SK-N-SH (cell line): ENCODE measurements around the gene ZBTB16.

Source experiments
- ELF1 ChIP-seq: IDR thresholded peaks from 2 replicates; pipeline ENCODE4 v1.4.0; 2012
- EZH2phosphoT487 ChIP-seq: fragments of 200-600 bp; sonication (generic); IDR thresholded peaks from 2 replicates; pipeline ENCODE4 v1.6.1; 2017; ENCODE audit warnings: low read depth, mixed run types, mild to moderate bottlenecking, antibody characterized with exemption, moderate library complexity, borderline replicate concordance
- NRF1 ChIP-seq: IDR thresholded peaks from 2 replicates; pipeline ENCODE4 v1.6.1; 2012; ENCODE audit warnings: low read depth, mild to moderate bottlenecking, low read length
- POLR2AphosphoS5 ChIP-seq: IDR thresholded peaks from 2 replicates; pipeline ENCODE4 v1.6.1; 2012; ENCODE audit warnings: low read depth, low read length
- SMC3 ChIP-seq: IDR thresholded peaks from 2 replicates; pipeline ENCODE4 v1.6.1; 2012; ENCODE audit warnings: low read depth, low read length, improper control_type of control experiment
- ZBTB33 ChIP-seq: IDR thresholded peaks from 2 replicates; pipeline ENCODE4 v1.4.0; 2012; ENCODE audit warnings: low read depth, borderline replicate concordance
- TF ChIP-seq, protein P1 (sequence below): IDR thresholded peaks from 2 replicates; pipeline ENCODE4 v1.6.1; 2012; ENCODE audit warnings: mild to moderate bottlenecking, low read depth, low read length, moderate library complexity
- TF ChIP-seq, protein P2 (sequence below): fragments of 200-600 bp; sonication (generic); IDR thresholded peaks from 2 replicates; pipeline ENCODE4 v1.6.1; 2017; ENCODE audit warnings: antibody characterized with exemption, mild to moderate bottlenecking, moderate library complexity
- TF ChIP-seq, protein P3 (sequence below): IDR thresholded peaks from 2 replicates; pipeline ENCODE4 v1.4.0; 2012; ENCODE audit warnings: low read depth, borderline replicate concordance

DNA sequence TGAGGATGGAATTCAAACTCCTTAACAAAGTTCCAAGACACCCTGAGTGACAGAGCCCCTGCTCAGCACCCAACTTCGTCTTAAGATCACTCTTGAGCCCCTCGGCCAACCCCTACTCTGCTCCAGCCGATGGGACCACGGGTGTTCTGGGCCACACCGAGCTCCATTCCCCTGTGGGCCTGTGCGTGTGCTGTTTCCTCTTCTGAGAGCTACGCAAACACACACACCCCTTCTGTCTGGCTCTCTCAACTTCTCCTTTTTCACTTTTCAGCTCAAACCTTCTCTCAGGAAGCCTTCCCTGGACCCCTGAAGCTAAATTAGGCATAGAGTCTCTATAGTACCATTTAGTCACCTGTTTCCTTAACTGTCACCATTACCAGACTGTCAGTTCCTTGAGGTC, 199.2 kb downstream of the ZBTB16 start:
- TF ChIP-seq POLR2AphosphoS5 (no peak), ELF1 (no peak), ZBTB33 (no peak), NRF1 (no peak), EZH2phosphoT487 (no peak), SMC3 (no peak)
- TF ChIP-seq, protein P1, sequence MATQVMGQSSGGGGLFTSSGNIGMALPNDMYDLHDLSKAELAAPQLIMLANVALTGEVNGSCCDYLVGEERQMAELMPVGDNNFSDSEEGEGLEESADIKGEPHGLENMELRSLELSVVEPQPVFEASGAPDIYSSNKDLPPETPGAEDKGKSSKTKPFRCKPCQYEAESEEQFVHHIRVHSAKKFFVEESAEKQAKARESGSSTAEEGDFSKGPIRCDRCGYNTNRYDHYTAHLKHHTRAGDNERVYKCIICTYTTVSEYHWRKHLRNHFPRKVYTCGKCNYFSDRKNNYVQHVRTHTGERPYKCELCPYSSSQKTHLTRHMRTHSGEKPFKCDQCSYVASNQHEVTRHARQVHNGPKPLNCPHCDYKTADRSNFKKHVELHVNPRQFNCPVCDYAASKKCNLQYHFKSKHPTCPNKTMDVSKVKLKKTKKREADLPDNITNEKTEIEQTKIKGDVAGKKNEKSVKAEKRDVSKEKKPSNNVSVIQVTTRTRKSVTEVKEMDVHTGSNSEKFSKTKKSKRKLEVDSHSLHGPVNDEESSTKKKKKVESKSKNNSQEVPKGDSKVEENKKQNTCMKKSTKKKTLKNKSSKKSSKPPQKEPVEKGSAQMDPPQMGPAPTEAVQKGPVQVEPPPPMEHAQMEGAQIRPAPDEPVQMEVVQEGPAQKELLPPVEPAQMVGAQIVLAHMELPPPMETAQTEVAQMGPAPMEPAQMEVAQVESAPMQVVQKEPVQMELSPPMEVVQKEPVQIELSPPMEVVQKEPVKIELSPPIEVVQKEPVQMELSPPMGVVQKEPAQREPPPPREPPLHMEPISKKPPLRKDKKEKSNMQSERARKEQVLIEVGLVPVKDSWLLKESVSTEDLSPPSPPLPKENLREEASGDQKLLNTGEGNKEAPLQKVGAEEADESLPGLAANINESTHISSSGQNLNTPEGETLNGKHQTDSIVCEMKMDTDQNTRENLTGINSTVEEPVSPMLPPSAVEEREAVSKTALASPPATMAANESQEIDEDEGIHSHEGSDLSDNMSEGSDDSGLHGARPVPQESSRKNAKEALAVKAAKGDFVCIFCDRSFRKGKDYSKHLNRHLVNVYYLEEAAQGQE = no peak
- TF ChIP-seq, protein P2, sequence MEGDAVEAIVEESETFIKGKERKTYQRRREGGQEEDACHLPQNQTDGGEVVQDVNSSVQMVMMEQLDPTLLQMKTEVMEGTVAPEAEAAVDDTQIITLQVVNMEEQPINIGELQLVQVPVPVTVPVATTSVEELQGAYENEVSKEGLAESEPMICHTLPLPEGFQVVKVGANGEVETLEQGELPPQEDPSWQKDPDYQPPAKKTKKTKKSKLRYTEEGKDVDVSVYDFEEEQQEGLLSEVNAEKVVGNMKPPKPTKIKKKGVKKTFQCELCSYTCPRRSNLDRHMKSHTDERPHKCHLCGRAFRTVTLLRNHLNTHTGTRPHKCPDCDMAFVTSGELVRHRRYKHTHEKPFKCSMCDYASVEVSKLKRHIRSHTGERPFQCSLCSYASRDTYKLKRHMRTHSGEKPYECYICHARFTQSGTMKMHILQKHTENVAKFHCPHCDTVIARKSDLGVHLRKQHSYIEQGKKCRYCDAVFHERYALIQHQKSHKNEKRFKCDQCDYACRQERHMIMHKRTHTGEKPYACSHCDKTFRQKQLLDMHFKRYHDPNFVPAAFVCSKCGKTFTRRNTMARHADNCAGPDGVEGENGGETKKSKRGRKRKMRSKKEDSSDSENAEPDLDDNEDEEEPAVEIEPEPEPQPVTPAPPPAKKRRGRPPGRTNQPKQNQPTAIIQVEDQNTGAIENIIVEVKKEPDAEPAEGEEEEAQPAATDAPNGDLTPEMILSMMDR = no peak
- TF ChIP-seq, protein P3, sequence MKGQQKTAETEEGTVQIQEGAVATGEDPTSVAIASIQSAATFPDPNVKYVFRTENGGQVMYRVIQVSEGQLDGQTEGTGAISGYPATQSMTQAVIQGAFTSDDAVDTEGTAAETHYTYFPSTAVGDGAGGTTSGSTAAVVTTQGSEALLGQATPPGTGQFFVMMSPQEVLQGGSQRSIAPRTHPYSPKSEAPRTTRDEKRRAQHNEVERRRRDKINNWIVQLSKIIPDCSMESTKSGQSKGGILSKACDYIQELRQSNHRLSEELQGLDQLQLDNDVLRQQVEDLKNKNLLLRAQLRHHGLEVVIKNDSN = no peak
